HG03095 (cell line): ENCODE measurements around the gene LRRC73.
"Not testable (repeated sequence)": the region's sequence is repeated elsewhere in the genome, so short reads cannot be mapped to it uniquely, and the experiment has no call there.

Source experiments
- ATAC-seq: cut with Tn5 transposase; IDR thresholded peaks from one replicate; pipeline ENCODE4 v1.9.1; 2021; ENCODE audit warnings: moderate library complexity; ENCODE audit not compliant: unreplicated experiment

Gene LRRC73

GRCh38 chr6:43467265-43467664 lies 42.9 kb downstream of the LRRC73 start:
- ATAC-seq: not testable (repeated sequence)

- no peak for ATAC-seq
Observed at GRCh38 chr6:43465948-43466347, 44.2 kb downstream of the LRRC73 start.

GRCh38 chr6:43464337-43464736 lies 45.8 kb downstream of the LRRC73 start:
- no peak for ATAC-seq

GRCh38 chr6:43461936-43462335 lies 48.2 kb downstream of the LRRC73 start:
- ATAC-seq: no peak

- ATAC-seq: no peak
Observed at GRCh38 chr6:43460032-43460431, 50.1 kb downstream of the LRRC73 start.

GRCh38 chr6:43459535-43459934 lies 50.6 kb downstream of the LRRC73 start:
- no peak for ATAC-seq

- not testable (repeated sequence) for ATAC-seq
Observed at GRCh38 chr6:43458154-43458553, 52.0 kb downstream of the LRRC73 start.

GRCh38 chr6:43457643-43458042 lies 52.5 kb downstream of the LRRC73 start:
- no peak for ATAC-seq
